SK-N-SH (cell line): ENCODE results near the gene MREG. TPM values are rescaled to one million over a fixed set of nuclear protein-coding genes. Genes with fewer than 3 reads are reported as not detected.

Experiments
- CTCF ChIA-PET: fragments of 300-600, 350-600 bp; formaldehyde crosslinking; extraction: SDS; loops from one replicate; lab custom pipeline; 2021; lab: Yijun Ruan, JAX
- POLR2A ChIA-PET: fragments of 350-600 bp; sonication (Branson Sonifier 250); formaldehyde crosslinking; extraction: SDS; loops from one replicate; lab custom pipeline; 2020; ENCODE audit warnings: antibody characterized with exemption, inconsistent platforms; lab: Yijun Ruan, JAX
- DNase-seq: peaks from one replicate; pipeline ENCODE4 v3.0.0; 2012
- H2AFZ ChIP-seq: fragments of 200-600 bp; sonication (generic); 2 replicates; pipeline ENCODE4 v1.8.1; 2016; ENCODE audit warnings: antibody characterized with exemption, mild to moderate bottlenecking, low read depth
- H3F3A ChIP-seq: fragments of 200-600 bp; sonication (generic); replicated peaks from 2 replicates; pipeline ENCODE3; 2016; ENCODE audit warnings: antibody characterized with exemption, mild to moderate bottlenecking; ENCODE audit not compliant: insufficient read depth
- H3K27ac ChIP-seq, 2 experiments: fragments of 200-500 bp in 1 of 2; fragments of 200-600 bp in 1 of 2; sonication (Bioruptor generic) in 1 of 2; sonication (generic), shearing (Covaris generic) in 1 of 2; 2 replicates each; pipeline versions ENCODE4 v1.5.1 to v1.6.1; 2014 to 2016; ENCODE audit warnings: low read depth in 2 of 2, inconsistent platforms in 1 of 2, low read length in 1 of 2, mild to moderate bottlenecking in 1 of 2, mixed read lengths in 1 of 2
- H3K27me3 ChIP-seq: fragments of 200-600 bp; sonication (generic), shearing (Covaris generic); 2 replicates; pipeline ENCODE4 v1.6.1; 2016; ENCODE audit warnings: mixed run types; ENCODE audit not compliant: insufficient read depth
- H3K36me3 ChIP-seq, 2 experiments: fragments of 200-500 bp in 1 of 2; fragments of 200-600 bp in 1 of 2; sonication (Bioruptor generic) in 1 of 2; sonication (generic) in 1 of 2; replicated peaks in 1 of 2; 2 replicates each; pipeline versions ENCODE3 to v1.5.1; 2014 to 2016; ENCODE audit warnings: low read length in 1 of 2, mild to moderate bottlenecking in 1 of 2; ENCODE audit not compliant: insufficient read depth in 2 of 2, control insufficient read depth in 1 of 2
- H3K4me1 ChIP-seq, 2 experiments: fragments of 200-500 bp in 1 of 2; fragments of 200-600 bp in 1 of 2; sonication (Bioruptor generic) in 1 of 2; sonication (generic), shearing (Covaris generic) in 1 of 2; 2 replicates each; pipeline versions ENCODE4 v1.5.1 to v1.6.1; 2014 to 2016; ENCODE audit warnings: low read depth in 1 of 2, low read length in 1 of 2, mixed run types in 1 of 2; ENCODE audit not compliant: insufficient read depth in 2 of 2, control insufficient read depth in 1 of 2
- H3K4me2 ChIP-seq: fragments of 200-600 bp; sonication (generic), shearing (Covaris generic); 2 replicates; pipeline ENCODE4 v1.6.1; 2017; ENCODE audit warnings: mixed run types
- H3K4me3 ChIP-seq, 2 experiments: fragments of 200-500 bp in 1 of 2; fragments of 200-600 bp in 1 of 2; sonication (Bioruptor generic) in 1 of 2; sonication (generic), shearing (Covaris generic) in 1 of 2; 2 replicates each; pipeline versions ENCODE4 v1.5.1 to v1.8.1; 2014 to 2016; ENCODE audit warnings: low read depth in 2 of 2, inconsistent platforms in 1 of 2, low read length in 1 of 2, mild to moderate bottlenecking in 1 of 2, mixed read lengths in 1 of 2, moderate library complexity in 1 of 2
- H3K79me2 ChIP-seq: fragments of 200-600 bp; sonication (generic); 2 replicates; pipeline ENCODE4 v1.8.1; 2017; ENCODE audit warnings: mild to moderate bottlenecking; ENCODE audit not compliant: insufficient read depth
- H3K9ac ChIP-seq: fragments of 200-600 bp; sonication (generic); 2 replicates; pipeline ENCODE4 v1.6.1; 2017; ENCODE audit warnings: mixed run types
- H3K9me2 ChIP-seq: fragments of 200-600 bp; sonication (generic); 2 replicates; pipeline ENCODE4 v1.6.1; 2017; ENCODE audit warnings: mixed run types
- H3K9me3 ChIP-seq: fragments of 200-600 bp; sonication (generic); 2 replicates; pipeline ENCODE4 v1.6.1; 2017; ENCODE audit warnings: mixed run types, mild to moderate bottlenecking, moderate library complexity
- H4K20me1 ChIP-seq: fragments of 200-600 bp; sonication (generic); 2 replicates; pipeline ENCODE4 v1.6.1; 2017; ENCODE audit warnings: mild to moderate bottlenecking, mixed run types; ENCODE audit not compliant: insufficient read depth
- ELF1 ChIP-seq: IDR thresholded peaks from 2 replicates; pipeline ENCODE4 v1.4.0; 2012
- EP300 ChIP-seq, 2 experiments: IDR thresholded peaks; 2 replicates each; pipeline versions ENCODE4 v1.4.0 to v1.6.1; 2012; ENCODE audit warnings: borderline replicate concordance in 1 of 2, low read depth in 1 of 2, low read length in 1 of 2
- EZH2phosphoT487 ChIP-seq: fragments of 200-600 bp; sonication (generic); IDR thresholded peaks from 2 replicates; pipeline ENCODE4 v1.6.1; 2017; ENCODE audit warnings: low read depth, mixed run types, mild to moderate bottlenecking, antibody characterized with exemption, moderate library complexity, borderline replicate concordance
- FOXJ3 ChIP-seq: sonication (generic); formaldehyde crosslinking; IDR thresholded peaks from 2 replicates; pipeline ENCODE4 v1.5.1; 2020; ENCODE audit warnings: mild to moderate bottlenecking, missing genetic modification reagents
- GABPA ChIP-seq: IDR thresholded peaks from 2 replicates; pipeline ENCODE4 v1.4.0; 2012; ENCODE audit warnings: low read depth, mild to moderate bottlenecking
- GATA2 ChIP-seq: sonication (generic); formaldehyde crosslinking; IDR thresholded peaks from 2 replicates; pipeline ENCODE4 v1.5.0; 2020; ENCODE audit warnings: mild to moderate bottlenecking, missing genetic modification reagents
- IRF3 ChIP-seq: fragments of 150-350 bp; IDR thresholded peaks from 2 replicates; pipeline ENCODE4 v1.6.1; 2016; ENCODE audit warnings: mild to moderate bottlenecking, low read depth, low read length
- JUND ChIP-seq: IDR thresholded peaks from 2 replicates; pipeline ENCODE4 v1.4.0; 2012
- MEF2A ChIP-seq: IDR thresholded peaks from 2 replicates; pipeline ENCODE4 v1.4.0; 2012; ENCODE audit warnings: low read depth, borderline replicate concordance
- MXI1 ChIP-seq: IDR thresholded peaks from 2 replicates; pipeline ENCODE4 v1.6.1; 2012; ENCODE audit warnings: mild to moderate bottlenecking, low read depth, low read length, improper control_type of control experiment
- NFIC ChIP-seq: IDR thresholded peaks from 2 replicates; pipeline ENCODE4 v1.4.0; 2012; ENCODE audit warnings: borderline replicate concordance
- NRF1 ChIP-seq: IDR thresholded peaks from 2 replicates; pipeline ENCODE4 v1.6.1; 2012; ENCODE audit warnings: low read depth, mild to moderate bottlenecking, low read length
- PBX3 ChIP-seq: IDR thresholded peaks from 2 replicates; pipeline ENCODE4; 2012
- RFX5 ChIP-seq: IDR thresholded peaks from 2 replicates; pipeline ENCODE4 v1.6.1; 2012; ENCODE audit warnings: mild to moderate bottlenecking, improper control_type of control experiment, low read length
- SIN3A ChIP-seq: IDR thresholded peaks from 2 replicates; pipeline ENCODE4 v1.6.1; 2012; ENCODE audit warnings: low read depth, mild to moderate bottlenecking, low read length, moderate library complexity, borderline replicate concordance
- TCF12 ChIP-seq: IDR thresholded peaks from 2 replicates; pipeline ENCODE4 v1.4.0; 2012
- TEAD4 ChIP-seq: IDR thresholded peaks from 2 replicates; pipeline ENCODE4 v1.4.0; 2012; ENCODE audit warnings: mild to moderate bottlenecking, borderline replicate concordance; ENCODE audit not compliant: insufficient read depth
- YY1 ChIP-seq: IDR thresholded peaks from 2 replicates; pipeline ENCODE4 v1.4.0; 2012; ENCODE audit warnings: low read depth, mild to moderate bottlenecking
- WGBS: methylation state at CpG from one replicate; pipeline ENCODE4 v1.1.6; 2017; ENCODE audit warnings: low lambda C conversion rate; 5-methylcytosine and 5-hydroxymethylcytosine counted together
- polyA plus RNA-seq, 3 experiments: library from polyadenylated mRNA; depleted of rRNA; stranded (reverse); fragments of >200 nt; gene quantifications; 2 replicates each; pipeline ENCODE4 v1.2.3, GENCODE V29; 2012
- TF ChIP-seq, protein P1 (sequence below): IDR thresholded peaks from 2 replicates; pipeline ENCODE4 v1.6.1; 2012; ENCODE audit warnings: mild to moderate bottlenecking, low read depth, low read length, moderate library complexity
- TF ChIP-seq, protein P2 (sequence below): IDR thresholded peaks from 2 replicates; pipeline ENCODE4 v1.4.0; 2012; ENCODE audit warnings: low read depth, borderline replicate concordance

Gene MREG
- polyA plus RNA-seq, 1 of the 3 experiments (the other 2 are of a cell fraction), result 2.5 TPM

- H3K27ac ChIP-seq, result no peak overlapping the region
- H3K4me2 ChIP-seq, result no peak overlapping the region
- POLR2A ChIA-PET, result no interaction called here
- DNase-seq, result no peak
- H3K27me3 ChIP-seq, result no peaks in the 10 kb centered on the region
- no peaks in the 10 kb centered on the region for H3K79me2 ChIP-seq
- H3K4me1 ChIP-seq, result peaks cover 0 to 4% of the 10 kb centered on the region in 2 experiments; a peak in 1 of 4 replicates
- TF ChIP-seq MXI1, result no peak
- no peak for TF ChIP-seq IRF3
- no peak for TF ChIP-seq RFX5
- no peak for TF ChIP-seq MEF2A
- no peak for TF ChIP-seq EP300 (IDR thresholded peaks at IDR 0.05; ENCODE audit: borderline replicate concordance in 1 of 2, low read depth in 1 of 2, low read length in 1 of 2)
- no peak for TF ChIP-seq NFIC
- TF ChIP-seq, protein P1, sequence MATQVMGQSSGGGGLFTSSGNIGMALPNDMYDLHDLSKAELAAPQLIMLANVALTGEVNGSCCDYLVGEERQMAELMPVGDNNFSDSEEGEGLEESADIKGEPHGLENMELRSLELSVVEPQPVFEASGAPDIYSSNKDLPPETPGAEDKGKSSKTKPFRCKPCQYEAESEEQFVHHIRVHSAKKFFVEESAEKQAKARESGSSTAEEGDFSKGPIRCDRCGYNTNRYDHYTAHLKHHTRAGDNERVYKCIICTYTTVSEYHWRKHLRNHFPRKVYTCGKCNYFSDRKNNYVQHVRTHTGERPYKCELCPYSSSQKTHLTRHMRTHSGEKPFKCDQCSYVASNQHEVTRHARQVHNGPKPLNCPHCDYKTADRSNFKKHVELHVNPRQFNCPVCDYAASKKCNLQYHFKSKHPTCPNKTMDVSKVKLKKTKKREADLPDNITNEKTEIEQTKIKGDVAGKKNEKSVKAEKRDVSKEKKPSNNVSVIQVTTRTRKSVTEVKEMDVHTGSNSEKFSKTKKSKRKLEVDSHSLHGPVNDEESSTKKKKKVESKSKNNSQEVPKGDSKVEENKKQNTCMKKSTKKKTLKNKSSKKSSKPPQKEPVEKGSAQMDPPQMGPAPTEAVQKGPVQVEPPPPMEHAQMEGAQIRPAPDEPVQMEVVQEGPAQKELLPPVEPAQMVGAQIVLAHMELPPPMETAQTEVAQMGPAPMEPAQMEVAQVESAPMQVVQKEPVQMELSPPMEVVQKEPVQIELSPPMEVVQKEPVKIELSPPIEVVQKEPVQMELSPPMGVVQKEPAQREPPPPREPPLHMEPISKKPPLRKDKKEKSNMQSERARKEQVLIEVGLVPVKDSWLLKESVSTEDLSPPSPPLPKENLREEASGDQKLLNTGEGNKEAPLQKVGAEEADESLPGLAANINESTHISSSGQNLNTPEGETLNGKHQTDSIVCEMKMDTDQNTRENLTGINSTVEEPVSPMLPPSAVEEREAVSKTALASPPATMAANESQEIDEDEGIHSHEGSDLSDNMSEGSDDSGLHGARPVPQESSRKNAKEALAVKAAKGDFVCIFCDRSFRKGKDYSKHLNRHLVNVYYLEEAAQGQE, result no peak
- no peak for TF ChIP-seq FOXJ3 (CRISPR knock-in tag)
- TF ChIP-seq TCF12, result no peak
- TF ChIP-seq, protein P2, sequence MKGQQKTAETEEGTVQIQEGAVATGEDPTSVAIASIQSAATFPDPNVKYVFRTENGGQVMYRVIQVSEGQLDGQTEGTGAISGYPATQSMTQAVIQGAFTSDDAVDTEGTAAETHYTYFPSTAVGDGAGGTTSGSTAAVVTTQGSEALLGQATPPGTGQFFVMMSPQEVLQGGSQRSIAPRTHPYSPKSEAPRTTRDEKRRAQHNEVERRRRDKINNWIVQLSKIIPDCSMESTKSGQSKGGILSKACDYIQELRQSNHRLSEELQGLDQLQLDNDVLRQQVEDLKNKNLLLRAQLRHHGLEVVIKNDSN, result no peak
- no peak for TF ChIP-seq ELF1
- TF ChIP-seq NRF1, result no peak
- TF ChIP-seq EZH2phosphoT487, result no peak
- no peak for TF ChIP-seq JUND
- TF ChIP-seq GABPA, result no peak
- TF ChIP-seq PBX3, result no peak
- TF ChIP-seq GATA2, result no peak
- no peak for TF ChIP-seq TEAD4
- TF ChIP-seq YY1, result no peak
- TF ChIP-seq SIN3A, result no peak
- TF ChIP-seq, all 33 proteins: peak for 0
- Histone ChIP-seq H3K9ac (no peak overlapping the region), H3K9me2 (no peaks in the 10 kb centered on the region), H3K4me3 (no peak overlapping the region), H3F3A (no peaks in the 10 kb centered on the region), H3K9me3 (no peaks in the 10 kb centered on the region), H3K36me3 (peaks cover 0 to 7% of the 10 kb centered on the region in 2 experiments), H2AFZ (no peak overlapping the region), H4K20me1 (no peaks in the 10 kb centered on the region)
- WGBS, result 92% methylated on average over 2 of the region's 2 CpGs
- CTCF ChIA-PET, result no interaction called here
These were observed 14.7 kb downstream of the MREG start for GRCh38 chr2:215998636-215999035.
